ENCODE data around the gene IER5L.

Gene IER5L

DNA sequence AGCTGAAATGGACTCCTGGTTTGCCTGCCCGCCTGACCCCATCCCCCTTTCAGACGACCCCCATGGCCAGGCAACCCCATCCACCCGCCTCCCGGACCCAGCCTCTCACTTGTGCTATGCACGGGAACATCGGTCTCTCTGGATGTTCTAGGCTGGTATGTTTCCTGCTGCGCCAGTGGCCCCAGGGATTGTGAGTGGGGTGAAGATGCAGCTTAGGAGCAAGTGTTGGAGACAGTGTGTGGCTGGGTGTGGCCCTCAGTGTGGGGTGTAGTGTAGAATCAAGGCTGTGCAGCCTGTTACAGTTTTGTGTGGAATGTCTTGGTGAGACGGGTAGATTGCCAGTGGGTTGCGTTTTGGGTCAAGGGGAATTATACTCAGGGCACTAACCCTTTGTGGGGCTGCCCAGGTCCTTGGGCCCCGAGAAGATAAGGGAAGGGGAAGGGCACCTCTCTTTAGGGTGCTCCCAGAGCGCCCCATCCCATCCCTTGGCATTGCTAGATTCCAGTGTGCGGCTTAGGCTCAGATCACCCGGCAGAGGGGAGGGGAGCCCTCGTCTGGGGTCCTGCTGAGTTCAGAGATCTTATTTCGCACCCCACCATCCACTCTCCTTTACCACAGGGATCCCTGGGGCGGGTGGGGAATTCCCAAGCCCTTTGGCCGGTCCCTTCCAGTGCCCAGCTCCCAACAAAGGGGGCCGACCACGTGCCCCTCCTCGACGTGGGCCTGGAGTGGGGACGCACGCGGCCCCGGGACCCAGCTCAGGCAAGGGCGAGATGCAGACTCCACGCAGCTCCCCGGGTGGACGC lies 4.6 kb downstream of the IER5L start:
- WGBS (ENCODE audit: insufficient coverage) = 19% methylated on average over 18 of the region's 29 CpGs
- no peak overlapping the region for H3K27ac ChIP-seq (ENCODE audit: insufficient read depth in 1 of 2, low read depth in 1 of 2, low read length in 2 of 2, poor library complexity in 1 of 2, severe bottlenecking in 2 of 2)
- no peak for DNase-seq
- no peaks in the 10 kb centered on the region for H3K36me3 ChIP-seq (ENCODE audit: control insufficient read depth in 4 of 4, insufficient read depth in 4 of 4, low read length in 3 of 4)
- CTCF ChIA-PET = interaction anchor here (0.8 to 8.0 kb wide), 26 partner anchors 8 to 466 kb away, joined by 3 to 46 read pairs (median 5); partner anchors contain the start of genes C9orf50 and NTMT1
- H3K27me3 ChIP-seq (replicated peaks in 2 of 5; ENCODE audit: control insufficient read depth in 4 of 5, insufficient read depth in 5 of 5, low read length in 4 of 5) = no peaks in the 10 kb centered on the region
- POLR2A ChIA-PET = interaction anchor here (0.8 to 2.0 kb wide), 5 partner anchors 31 to 451 kb away, joined by 3 to 9 read pairs (median 4); no protein-coding TSS in a partner anchor
- peak overlapping the region in 6 of 7 experiments; percentile 69 to 89 (median 78) for H3K4me3 ChIP-seq (ENCODE audit: control insufficient read depth in 1 of 7, extremely low read depth in 1 of 7, insufficient read depth in 4 of 7, low read depth in 2 of 7, low read length in 6 of 7)
- peaks cover 2 to 65% (median 46%) of the 10 kb centered on the region in 4 experiments for H3K4me1 ChIP-seq (ENCODE audit: control extremely low read depth in 1 of 4, control insufficient read depth in 4 of 4, insufficient read depth in 4 of 4, low read length in 3 of 4)
- H3K9me3 ChIP-seq (ENCODE audit: control extremely low read depth in 1 of 5, control insufficient read depth in 4 of 5, insufficient read depth in 2 of 5, low read depth in 1 of 5, low read length in 4 of 5) = no peaks in the 10 kb centered on the region

DNA sequence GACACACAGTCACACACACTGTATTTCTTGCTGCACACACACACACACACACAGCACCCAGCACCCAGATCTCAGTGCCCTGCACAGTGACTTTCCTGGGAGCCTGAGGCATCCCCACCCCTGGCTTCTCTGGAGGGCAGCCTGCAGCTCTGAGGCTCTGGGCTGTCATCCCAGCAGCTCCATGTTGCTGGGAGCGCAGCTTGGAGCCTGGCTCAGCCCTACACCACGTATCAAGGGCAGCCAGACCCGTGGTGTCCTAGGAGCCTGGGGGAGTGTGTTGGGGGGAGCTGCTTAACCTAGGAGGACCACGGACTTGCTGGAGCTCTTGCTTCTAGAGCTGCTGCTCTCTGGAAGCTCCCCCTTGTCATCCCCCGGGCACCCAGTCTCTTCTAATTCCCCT lies 5.2 kb downstream of the IER5L start:
- 66% methylated on average over 4 of the region's 5 CpGs for WGBS (ENCODE audit: insufficient coverage)
- Histone ChIP-seq H3K36me3 (ENCODE audit: control insufficient read depth in 4 of 4, insufficient read depth in 4 of 4, low read length in 3 of 4) (no peaks in the 10 kb centered on the region), H3K4me3 (ENCODE audit: control insufficient read depth in 1 of 7, extremely low read depth in 1 of 7, insufficient read depth in 4 of 7, low read depth in 2 of 7, low read length in 6 of 7) (no peak overlapping the region), H3K9me3 (ENCODE audit: control extremely low read depth in 1 of 5, control insufficient read depth in 4 of 5, insufficient read depth in 2 of 5, low read depth in 1 of 5, low read length in 4 of 5) (no peaks in the 10 kb centered on the region), H3K4me1 (ENCODE audit: control extremely low read depth in 1 of 4, control insufficient read depth in 4 of 4, insufficient read depth in 4 of 4, low read length in 3 of 4) (peaks cover 2 to 67% (median 48%) of the 10 kb centered on the region in 4 experiments), H3K27me3 (replicated peaks in 2 of 5; ENCODE audit: control insufficient read depth in 4 of 5, insufficient read depth in 5 of 5, low read length in 4 of 5) (no peaks in the 10 kb centered on the region), H3K27ac (ENCODE audit: insufficient read depth in 1 of 2, low read depth in 1 of 2, low read length in 2 of 2, poor library complexity in 1 of 2, severe bottlenecking in 2 of 2) (no peak overlapping the region)
- DNase-seq = no peak
- CTCF ChIA-PET = interaction anchor here (1.0 to 8.0 kb wide), 15 partner anchors 12 to 466 kb away, joined by 3 to 46 read pairs (median 5); partner anchors contain the start of gene NTMT1
- POLR2A ChIA-PET = no interaction called here

DNA sequence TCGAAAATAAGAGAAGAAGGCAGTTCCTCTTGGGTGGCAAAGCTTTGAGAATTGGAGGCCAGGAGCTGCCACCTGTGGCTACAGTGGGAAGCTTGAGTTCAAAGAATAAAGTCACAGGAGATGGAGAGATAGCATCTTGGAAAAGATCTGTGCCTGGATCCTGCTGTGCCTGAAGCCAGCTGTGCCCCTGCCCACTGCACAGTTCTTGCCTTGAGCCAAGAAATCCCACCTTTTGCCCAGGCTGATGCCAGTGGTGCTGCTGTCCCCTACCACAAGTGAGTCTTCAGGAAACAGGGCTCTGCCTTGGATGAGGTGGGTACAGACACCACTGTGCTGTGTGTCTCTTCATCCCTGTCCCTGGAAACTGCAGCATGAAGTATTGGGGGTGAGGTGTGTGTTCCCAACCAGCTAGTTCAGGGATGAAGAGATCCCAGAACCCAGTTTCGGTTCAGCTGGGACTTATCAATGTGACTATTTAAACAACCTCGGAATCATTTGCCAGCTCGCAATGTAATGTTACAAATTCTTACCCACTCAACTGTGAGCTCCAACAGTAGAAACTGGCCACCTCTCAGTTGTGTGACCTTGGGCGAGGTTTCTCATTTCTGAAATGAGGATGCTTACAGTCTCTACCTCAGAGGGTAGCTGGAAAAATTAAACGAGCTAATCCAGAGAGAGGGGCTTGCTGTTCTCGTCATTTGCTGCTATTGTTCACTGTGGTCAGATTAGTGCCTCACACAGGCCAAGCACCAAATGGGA lies 5.9 kb downstream of the IER5L start:
- Histone ChIP-seq H3K9me3 (ENCODE audit: control extremely low read depth in 1 of 5, control insufficient read depth in 4 of 5, insufficient read depth in 2 of 5, low read depth in 1 of 5, low read length in 4 of 5) (no peaks in the 10 kb centered on the region), H3K36me3 (ENCODE audit: control insufficient read depth in 4 of 4, insufficient read depth in 4 of 4, low read length in 3 of 4) (no peaks in the 10 kb centered on the region), H3K4me3 (ENCODE audit: control insufficient read depth in 1 of 7, extremely low read depth in 1 of 7, insufficient read depth in 4 of 7, low read depth in 2 of 7, low read length in 6 of 7) (no peak overlapping the region), H3K27ac (ENCODE audit: insufficient read depth in 1 of 2, low read depth in 1 of 2, low read length in 2 of 2, poor library complexity in 1 of 2, severe bottlenecking in 2 of 2) (no peak overlapping the region), H3K4me1 (ENCODE audit: control extremely low read depth in 1 of 4, control insufficient read depth in 4 of 4, insufficient read depth in 4 of 4, low read length in 3 of 4) (peaks cover 2 to 72% (median 53%) of the 10 kb centered on the region in 4 experiments), H3K27me3 (replicated peaks in 2 of 5; ENCODE audit: control insufficient read depth in 4 of 5, insufficient read depth in 5 of 5, low read length in 4 of 5) (no peaks in the 10 kb centered on the region)
- WGBS (ENCODE audit: insufficient coverage) = 93% methylated on average over 7 of the region's 7 CpGs
- POLR2A ChIA-PET = interaction anchor here (0.6 kb wide), 2 partner anchors 317 to 437 kb away, joined by 3 read pairs; no protein-coding TSS in a partner anchor
- CTCF ChIA-PET = interaction anchor here (0.7 to 8.0 kb wide), 16 partner anchors 9 to 467 kb away, joined by 3 to 46 read pairs (median 5); partner anchors contain the start of gene NTMT1
- no peak for DNase-seq

DNA sequence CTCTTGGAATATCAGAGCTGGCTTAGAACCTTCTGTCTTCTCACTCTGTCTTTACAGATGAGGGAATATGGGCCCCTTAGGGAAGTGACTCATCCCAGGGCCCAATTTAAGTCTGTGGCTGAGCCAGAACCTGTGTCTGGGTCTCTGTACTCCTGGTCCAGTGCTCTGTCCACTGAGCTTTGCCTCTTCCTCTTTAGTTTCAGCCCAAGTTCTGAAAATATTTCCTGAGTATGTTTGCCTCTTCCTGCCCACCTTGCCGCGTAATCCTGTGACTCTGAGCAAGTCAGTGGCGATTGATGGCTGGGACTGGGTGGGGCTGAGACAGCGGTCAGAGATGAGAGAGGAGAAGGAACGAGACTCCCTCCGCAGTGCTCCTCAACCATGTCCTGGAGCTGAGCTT lies 7.8 kb downstream of the IER5L start:
- H3K4me3 ChIP-seq (ENCODE audit: control insufficient read depth in 1 of 7, extremely low read depth in 1 of 7, insufficient read depth in 4 of 7, low read depth in 2 of 7, low read length in 6 of 7) = no peak overlapping the region
- H3K4me1 ChIP-seq (ENCODE audit: control extremely low read depth in 1 of 4, control insufficient read depth in 4 of 4, insufficient read depth in 4 of 4, low read length in 3 of 4) = peaks cover 4 to 64% (median 54%) of the 10 kb centered on the region in 4 experiments
- no peak overlapping the region for H3K27ac ChIP-seq (ENCODE audit: insufficient read depth in 1 of 2, low read depth in 1 of 2, low read length in 2 of 2, poor library complexity in 1 of 2, severe bottlenecking in 2 of 2)
- ChIA-PET POLR2A (no interaction called here), CTCF (interaction anchor here (1.2 to 8.0 kb wide), 4 partner anchors 11 to 441 kb away, joined by 3 to 46 read pairs (median 24); no protein-coding TSS in a partner anchor)
- no peaks in the 10 kb centered on the region for H3K9me3 ChIP-seq (ENCODE audit: control extremely low read depth in 1 of 5, control insufficient read depth in 4 of 5, insufficient read depth in 2 of 5, low read depth in 1 of 5, low read length in 4 of 5)
- peak in 2 of 3 donors; percentile 38 to 51 for DNase-seq
- H3K27me3 ChIP-seq (replicated peaks in 2 of 5; ENCODE audit: control insufficient read depth in 4 of 5, insufficient read depth in 5 of 5, low read length in 4 of 5) = no peaks in the 10 kb centered on the region
- 37% methylated on average over 4 of the region's 6 CpGs for WGBS (ENCODE audit: insufficient coverage)
- H3K36me3 ChIP-seq (ENCODE audit: control insufficient read depth in 4 of 4, insufficient read depth in 4 of 4, low read length in 3 of 4) = no peaks in the 10 kb centered on the region

DNA sequence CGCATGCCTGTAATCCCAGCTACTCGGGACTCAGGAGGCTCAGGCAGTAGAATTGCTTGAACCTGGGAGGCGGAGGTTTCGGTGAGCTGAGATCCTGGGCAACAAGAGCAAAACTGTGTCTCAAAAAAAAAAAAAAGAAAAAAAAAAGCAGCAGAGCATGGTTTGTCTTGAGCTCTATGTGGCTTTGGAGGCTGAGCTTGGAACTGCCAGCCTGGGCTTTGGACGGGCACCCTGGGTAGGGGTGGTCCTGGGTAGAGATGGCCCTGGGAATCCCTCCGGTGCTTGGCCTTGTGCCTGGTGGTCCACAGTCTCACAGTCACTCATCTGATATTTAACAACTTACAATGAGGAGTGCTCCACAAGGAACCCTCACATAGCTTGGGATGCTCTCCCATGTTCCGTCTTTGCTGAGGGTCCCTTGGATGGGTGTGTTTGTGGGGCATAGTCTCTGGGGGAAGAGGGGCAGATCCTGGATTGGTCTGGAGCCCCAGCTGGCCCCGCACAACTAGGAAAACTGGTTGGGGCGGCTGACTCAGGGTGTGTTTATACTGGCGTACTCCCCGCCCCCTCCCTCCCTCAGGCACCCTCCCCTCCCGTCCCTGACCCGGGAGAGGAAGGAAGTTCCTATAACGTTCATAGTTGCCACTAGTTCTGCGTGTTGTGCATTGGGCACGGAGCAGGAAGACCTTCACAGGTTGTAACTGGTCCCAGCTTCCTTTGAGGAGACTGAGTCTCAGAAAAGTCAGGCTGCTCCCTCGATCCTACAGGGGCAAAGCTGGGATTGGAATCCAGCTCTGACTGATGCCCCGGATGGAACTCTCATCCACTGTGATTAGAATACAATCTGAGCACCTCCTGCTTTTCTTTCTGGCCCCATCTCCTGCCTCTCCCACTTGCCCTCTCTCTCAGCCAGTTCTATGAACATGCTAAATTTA lies 11.2 kb downstream of the IER5L start:
- no peaks in the 10 kb centered on the region for H3K9me3 ChIP-seq (ENCODE audit: control extremely low read depth in 1 of 5, control insufficient read depth in 4 of 5, insufficient read depth in 2 of 5, low read depth in 1 of 5, low read length in 4 of 5)
- 41% methylated on average over 7 of the region's 18 CpGs for WGBS (ENCODE audit: insufficient coverage)
- peak; percentile 58 to 67 (median 59) for DNase-seq
- H3K27me3 ChIP-seq (replicated peaks in 2 of 5; ENCODE audit: control insufficient read depth in 4 of 5, insufficient read depth in 5 of 5, low read length in 4 of 5) = no peaks in the 10 kb centered on the region
- POLR2A ChIA-PET = interaction anchor here (0.5 to 1.5 kb wide), 4 partner anchors 10 to 458 kb away, joined by 3 to 10 read pairs (median 4); no protein-coding TSS in a partner anchor
- H3K4me1 ChIP-seq (ENCODE audit: control extremely low read depth in 1 of 4, control insufficient read depth in 4 of 4, insufficient read depth in 4 of 4, low read length in 3 of 4) = peaks cover 4 to 58% (median 37%) of the 10 kb centered on the region in 4 experiments
- CTCF ChIA-PET = interaction anchor here (0.6 to 3.0 kb wide), 8 partner anchors 10 to 381 kb away, joined by 3 to 18 read pairs (median 4); no protein-coding TSS in a partner anchor
- peak overlapping the region in 5 of 7 experiments; percentile 42 to 63 (median 51) for H3K4me3 ChIP-seq (ENCODE audit: control insufficient read depth in 1 of 7, extremely low read depth in 1 of 7, insufficient read depth in 4 of 7, low read depth in 2 of 7, low read length in 6 of 7)
- H3K27ac ChIP-seq (ENCODE audit: insufficient read depth in 1 of 2, low read depth in 1 of 2, low read length in 2 of 2, poor library complexity in 1 of 2, severe bottlenecking in 2 of 2) = peak overlapping the region; percentile 54 to 69
- H3K36me3 ChIP-seq (ENCODE audit: control insufficient read depth in 4 of 4, insufficient read depth in 4 of 4, low read length in 3 of 4) = no peaks in the 10 kb centered on the region

DNA sequence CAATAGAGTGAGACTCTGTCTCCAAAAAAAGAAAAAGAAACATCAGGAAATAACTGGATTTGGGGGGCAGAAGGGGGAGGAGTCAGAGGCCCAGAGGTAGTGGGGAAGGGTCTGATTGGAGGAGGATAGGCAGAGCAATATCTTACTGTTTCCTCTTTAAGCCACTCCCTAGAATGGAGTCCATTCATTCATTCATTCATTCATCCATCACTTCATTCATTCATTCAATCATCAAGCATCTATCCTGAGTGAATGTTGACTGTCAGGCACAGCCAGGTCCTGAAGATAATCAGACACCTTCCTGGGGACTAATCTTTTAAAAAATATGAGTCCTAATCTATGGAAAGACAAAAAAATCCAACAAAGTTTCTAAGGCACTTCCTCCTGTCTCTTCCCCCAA lies 12.9 kb downstream of the IER5L start:
- Histone ChIP-seq H3K4me1 (ENCODE audit: control extremely low read depth in 1 of 4, control insufficient read depth in 4 of 4, insufficient read depth in 4 of 4, low read length in 3 of 4) (peaks cover 4 to 54% (median 32%) of the 10 kb centered on the region in 4 experiments), H3K9me3 (ENCODE audit: control extremely low read depth in 1 of 5, control insufficient read depth in 4 of 5, insufficient read depth in 2 of 5, low read depth in 1 of 5, low read length in 4 of 5) (peaks cover 0 to 2% (median 0%) of the 10 kb centered on the region in 5 experiments), H3K4me3 (ENCODE audit: control insufficient read depth in 1 of 7, extremely low read depth in 1 of 7, insufficient read depth in 4 of 7, low read depth in 2 of 7, low read length in 6 of 7) (no peak overlapping the region), H3K36me3 (ENCODE audit: control insufficient read depth in 4 of 4, insufficient read depth in 4 of 4, low read length in 3 of 4) (no peaks in the 10 kb centered on the region), H3K27ac (ENCODE audit: insufficient read depth in 1 of 2, low read depth in 1 of 2, low read length in 2 of 2, poor library complexity in 1 of 2, severe bottlenecking in 2 of 2) (no peak overlapping the region), H3K27me3 (replicated peaks in 2 of 5; ENCODE audit: control insufficient read depth in 4 of 5, insufficient read depth in 5 of 5, low read length in 4 of 5) (no peaks in the 10 kb centered on the region)
- ChIA-PET CTCF (interaction anchor here (0.7 to 3.0 kb wide), 8 partner anchors 8 to 34 kb away, joined by 3 to 18 read pairs (median 3); no protein-coding TSS in a partner anchor), POLR2A (no interaction called here)
- no peak for DNase-seq

All from common myeloid progenitor, CD34-positive (primary cell).